ENCODE measurements around the gene CHPT1.

The CHPT1 gene

GRCh38 chr12:101767537-101767936 lies 70.1 kb downstream of the CHPT1 start:
- DNase-seq, result no peak

GRCh38 chr12:101768781-101769180 lies 71.3 kb downstream of the CHPT1 start:
- DNase-seq, result no peak

GRCh38 chr12:101769865-101770264 lies 72.4 kb downstream of the CHPT1 start:
- no peak for DNase-seq

GRCh38 chr12:101772012-101772775 lies 74.8 kb downstream of the CHPT1 start:
- DNase-seq, result no peak

- DNase-seq, result peak; percentile 27
These were observed 76.3 kb downstream of the CHPT1 start for GRCh38 chr12:101773650-101774162.

GRCh38 chr12:101775816-101776215 lies 78.4 kb downstream of the CHPT1 start:
- no peak for DNase-seq

GRCh38 chr12:101777485-101777884 lies 80.0 kb downstream of the CHPT1 start:
- DNase-seq, result no peak

- DNase-seq, result no peak
These were observed 80.5 kb downstream of the CHPT1 start for GRCh38 chr12:101777978-101778377.
